OCI-LY3 (cell line): ENCODE results near the gene OR10G3.

Source experiments
- EZH2phosphoT487 ChIP-seq: fragments of 200-600 bp; shearing (Covaris generic); IDR thresholded peaks from 2 replicates; pipeline ENCODE4 v1.6.1; 2018; ENCODE audit warnings: antibody characterized with exemption, mixed run types, low read depth
- TF ChIP-seq, protein P1 (sequence below): fragments of 200-600, 300-600 bp; sonication (generic); IDR thresholded peaks from 2 replicates; pipeline ENCODE4 v1.5.1; 2014; ENCODE audit warnings: antibody characterized with exemption, low read length, low read depth

DNA sequence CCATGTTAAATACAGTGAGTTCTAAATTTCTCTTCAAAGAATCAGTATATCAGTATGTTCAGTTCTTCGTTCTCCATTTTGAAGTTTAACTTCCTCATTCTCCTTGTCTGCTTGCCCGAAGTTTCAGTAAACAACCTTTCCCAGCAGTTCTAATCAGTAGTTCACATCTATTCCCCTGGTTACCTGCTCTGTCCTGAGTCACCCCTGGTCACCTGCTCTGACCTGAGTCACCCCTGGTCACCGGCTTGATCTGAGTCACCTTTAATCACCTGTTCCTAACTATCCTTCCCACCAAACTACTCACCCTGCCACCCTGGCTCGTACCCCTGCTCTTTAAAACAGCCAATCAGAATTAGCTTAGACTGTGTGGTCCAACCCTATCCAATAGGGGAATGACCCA, 9.4 kb upstream of the OR10G3 start:
- TF ChIP-seq, protein P1, sequence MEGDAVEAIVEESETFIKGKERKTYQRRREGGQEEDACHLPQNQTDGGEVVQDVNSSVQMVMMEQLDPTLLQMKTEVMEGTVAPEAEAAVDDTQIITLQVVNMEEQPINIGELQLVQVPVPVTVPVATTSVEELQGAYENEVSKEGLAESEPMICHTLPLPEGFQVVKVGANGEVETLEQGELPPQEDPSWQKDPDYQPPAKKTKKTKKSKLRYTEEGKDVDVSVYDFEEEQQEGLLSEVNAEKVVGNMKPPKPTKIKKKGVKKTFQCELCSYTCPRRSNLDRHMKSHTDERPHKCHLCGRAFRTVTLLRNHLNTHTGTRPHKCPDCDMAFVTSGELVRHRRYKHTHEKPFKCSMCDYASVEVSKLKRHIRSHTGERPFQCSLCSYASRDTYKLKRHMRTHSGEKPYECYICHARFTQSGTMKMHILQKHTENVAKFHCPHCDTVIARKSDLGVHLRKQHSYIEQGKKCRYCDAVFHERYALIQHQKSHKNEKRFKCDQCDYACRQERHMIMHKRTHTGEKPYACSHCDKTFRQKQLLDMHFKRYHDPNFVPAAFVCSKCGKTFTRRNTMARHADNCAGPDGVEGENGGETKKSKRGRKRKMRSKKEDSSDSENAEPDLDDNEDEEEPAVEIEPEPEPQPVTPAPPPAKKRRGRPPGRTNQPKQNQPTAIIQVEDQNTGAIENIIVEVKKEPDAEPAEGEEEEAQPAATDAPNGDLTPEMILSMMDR = no peak
- TF ChIP-seq EZH2phosphoT487 = no peak
